ENCODE measurements around the gene TRIM60. TPM values are rescaled to one million over a fixed set of nuclear protein-coding genes. Genes with fewer than 3 reads are reported as not detected.
A peak's percentile ranks its signal among the peaks of the same experiment; 100 is the strongest.
"Not testable (repeated sequence)": the region's sequence is repeated elsewhere in the genome, so short reads cannot be mapped to it uniquely, and the experiment has no call there.

Gene TRIM60
- total RNA-seq, 2 experiments from 2014 or later = not detected

DNA sequence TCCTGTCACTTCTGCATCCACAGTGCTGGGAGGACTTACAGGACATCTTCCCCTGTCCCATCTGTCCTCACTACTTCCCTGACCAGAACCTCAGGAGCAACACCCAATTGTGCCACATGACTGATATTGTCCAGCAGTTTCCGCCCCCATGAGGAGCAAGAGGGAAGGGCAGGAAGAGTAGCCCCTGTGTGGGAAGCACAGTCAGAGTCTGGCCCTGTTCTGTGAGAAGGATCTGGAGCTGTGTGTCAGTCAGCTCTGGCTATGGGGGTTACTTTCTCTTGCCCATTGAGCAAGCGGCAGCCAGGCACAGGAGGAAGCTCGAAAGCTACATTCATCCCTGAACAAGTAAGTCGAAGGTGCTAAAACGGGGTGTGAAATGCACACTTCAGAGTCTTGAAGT, 14.8 kb upstream of the TRIM60 start:
- Histone ChIP-seq H2AFZ (ENCODE audit: low read length) (no peak overlapping the region), H3K9me3 (ENCODE audit: low read length) (no peaks in the 10 kb centered on the region), H3K9me2 (ENCODE audit: insufficient read depth, low read length) (no peaks in the 10 kb centered on the region), H3K36me3 (ENCODE audit: insufficient read depth, low read length) (no peaks in the 10 kb centered on the region), H4K20me1 (ENCODE audit: insufficient read depth, low read length) (no peaks in the 10 kb centered on the region), H3K79me2 (ENCODE audit: insufficient read depth, low read depth, low read length) (no peaks in the 10 kb centered on the region), H3K4me1 (ENCODE audit: insufficient read depth, low read length, poor library complexity, severe bottlenecking) (no peaks in the 10 kb centered on the region), H3K4me2 (ENCODE audit: low read length) (no peak overlapping the region), H3K27ac (ENCODE audit: low read depth, low read length, poor library complexity, severe bottlenecking) (no peak overlapping the region), H3K4me3 (ENCODE audit: low read depth, low read length, poor library complexity, severe bottlenecking) (no peak overlapping the region)
- ChIA-PET CTCF (ENCODE audit: unreplicated experiment) (no interaction called here), POLR2A (no interaction called here)
- intact Hi-C loops (cut with micrococcal nuclease; ENCODE audit: unreplicated experiment) = no loop called here
- BruUV-seq (replicated peaks) = no TSS peak
- no peak for DNase-seq (ENCODE audit: low spot score)
- TF ChIP-seq EZH2phosphoT487 (IDR thresholded peaks at IDR 0.05; ENCODE audit: borderline replicate concordance, low read depth, low read length) = no peak
- TF ChIP-seq, protein P1, sequence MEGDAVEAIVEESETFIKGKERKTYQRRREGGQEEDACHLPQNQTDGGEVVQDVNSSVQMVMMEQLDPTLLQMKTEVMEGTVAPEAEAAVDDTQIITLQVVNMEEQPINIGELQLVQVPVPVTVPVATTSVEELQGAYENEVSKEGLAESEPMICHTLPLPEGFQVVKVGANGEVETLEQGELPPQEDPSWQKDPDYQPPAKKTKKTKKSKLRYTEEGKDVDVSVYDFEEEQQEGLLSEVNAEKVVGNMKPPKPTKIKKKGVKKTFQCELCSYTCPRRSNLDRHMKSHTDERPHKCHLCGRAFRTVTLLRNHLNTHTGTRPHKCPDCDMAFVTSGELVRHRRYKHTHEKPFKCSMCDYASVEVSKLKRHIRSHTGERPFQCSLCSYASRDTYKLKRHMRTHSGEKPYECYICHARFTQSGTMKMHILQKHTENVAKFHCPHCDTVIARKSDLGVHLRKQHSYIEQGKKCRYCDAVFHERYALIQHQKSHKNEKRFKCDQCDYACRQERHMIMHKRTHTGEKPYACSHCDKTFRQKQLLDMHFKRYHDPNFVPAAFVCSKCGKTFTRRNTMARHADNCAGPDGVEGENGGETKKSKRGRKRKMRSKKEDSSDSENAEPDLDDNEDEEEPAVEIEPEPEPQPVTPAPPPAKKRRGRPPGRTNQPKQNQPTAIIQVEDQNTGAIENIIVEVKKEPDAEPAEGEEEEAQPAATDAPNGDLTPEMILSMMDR (conservative IDR thresholded peaks at IDR 0.05; ENCODE audit: low read length) = peak; percentile 33; the same call in 1 of the 2 replicates

DNA sequence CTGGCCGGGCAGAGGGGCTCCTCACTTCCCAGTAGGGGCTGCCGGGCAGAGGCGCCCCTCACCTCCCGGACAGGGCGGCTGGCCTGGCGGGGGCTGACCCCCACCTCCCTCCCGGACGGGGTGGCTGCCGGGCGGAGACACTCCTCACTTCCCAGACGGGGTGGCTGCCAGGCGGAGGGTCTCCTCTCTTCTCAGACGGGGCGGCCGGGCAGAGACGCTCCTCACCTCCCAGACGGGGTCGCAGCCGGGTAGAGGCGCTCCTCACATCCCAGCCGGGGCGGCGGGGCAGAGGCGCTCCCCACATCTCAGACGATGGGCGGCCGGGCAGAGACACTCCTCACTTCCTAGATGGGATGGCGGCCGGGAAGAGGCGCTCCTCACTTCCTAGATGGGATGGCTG, 11.8 kb upstream of the TRIM60 start:
- H4K20me1 ChIP-seq (ENCODE audit: insufficient read depth, low read length); H3K4me3 ChIP-seq (ENCODE audit: low read depth, low read length, poor library complexity, severe bottlenecking); H3K9me3 ChIP-seq (ENCODE audit: low read length); H3K36me3 ChIP-seq (ENCODE audit: insufficient read depth, low read length); BruUV-seq (replicated peaks); H3K4me2 ChIP-seq (ENCODE audit: low read length); H3K4me1 ChIP-seq (ENCODE audit: insufficient read depth, low read length, poor library complexity, severe bottlenecking); CTCF ChIA-PET (ENCODE audit: unreplicated experiment); H2AFZ ChIP-seq (ENCODE audit: low read length); POLR2A ChIA-PET; H3K27ac ChIP-seq (ENCODE audit: low read depth, low read length, poor library complexity, severe bottlenecking); DNase-seq (ENCODE audit: low spot score); H3K79me2 ChIP-seq (ENCODE audit: insufficient read depth, low read depth, low read length); H3K9me2 ChIP-seq (ENCODE audit: insufficient read depth, low read length); intact Hi-C loops (cut with micrococcal nuclease; ENCODE audit: unreplicated experiment): not testable (repeated sequence)

DNA sequence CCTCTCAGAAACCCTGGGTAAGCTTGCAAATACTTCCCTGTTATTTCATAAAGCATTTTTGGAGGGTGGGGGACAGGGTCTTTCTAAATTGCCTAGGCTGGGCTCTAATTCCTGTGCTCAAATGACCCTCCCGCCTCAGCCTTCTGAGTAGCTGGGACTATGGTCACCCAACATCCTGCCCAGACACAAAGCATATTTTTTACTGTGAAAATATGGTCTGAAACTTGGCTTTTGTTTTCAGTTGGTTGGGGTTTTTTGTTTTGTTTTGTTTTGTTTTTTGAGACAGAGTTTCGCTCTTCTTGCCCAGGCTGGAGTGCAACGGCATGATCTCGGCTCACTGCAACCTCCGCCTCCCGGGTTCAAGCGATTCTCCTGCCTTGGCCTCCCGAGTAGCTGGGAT, 6.0 kb upstream of the TRIM60 start:
- DNase-seq (ENCODE audit: low spot score); CTCF ChIA-PET (ENCODE audit: unreplicated experiment); H2AFZ ChIP-seq (ENCODE audit: low read length); H3K4me3 ChIP-seq (ENCODE audit: low read depth, low read length, poor library complexity, severe bottlenecking); intact Hi-C loops (cut with micrococcal nuclease; ENCODE audit: unreplicated experiment); H3K27ac ChIP-seq (ENCODE audit: low read depth, low read length, poor library complexity, severe bottlenecking); H3K4me2 ChIP-seq (ENCODE audit: low read length); H4K20me1 ChIP-seq (ENCODE audit: insufficient read depth, low read length); H3K9me2 ChIP-seq (ENCODE audit: insufficient read depth, low read length); BruUV-seq (replicated peaks); H3K36me3 ChIP-seq (ENCODE audit: insufficient read depth, low read length); H3K79me2 ChIP-seq (ENCODE audit: insufficient read depth, low read depth, low read length); H3K4me1 ChIP-seq (ENCODE audit: insufficient read depth, low read length, poor library complexity, severe bottlenecking); H3K9me3 ChIP-seq (ENCODE audit: low read length); POLR2A ChIA-PET: not testable (repeated sequence)

DNA sequence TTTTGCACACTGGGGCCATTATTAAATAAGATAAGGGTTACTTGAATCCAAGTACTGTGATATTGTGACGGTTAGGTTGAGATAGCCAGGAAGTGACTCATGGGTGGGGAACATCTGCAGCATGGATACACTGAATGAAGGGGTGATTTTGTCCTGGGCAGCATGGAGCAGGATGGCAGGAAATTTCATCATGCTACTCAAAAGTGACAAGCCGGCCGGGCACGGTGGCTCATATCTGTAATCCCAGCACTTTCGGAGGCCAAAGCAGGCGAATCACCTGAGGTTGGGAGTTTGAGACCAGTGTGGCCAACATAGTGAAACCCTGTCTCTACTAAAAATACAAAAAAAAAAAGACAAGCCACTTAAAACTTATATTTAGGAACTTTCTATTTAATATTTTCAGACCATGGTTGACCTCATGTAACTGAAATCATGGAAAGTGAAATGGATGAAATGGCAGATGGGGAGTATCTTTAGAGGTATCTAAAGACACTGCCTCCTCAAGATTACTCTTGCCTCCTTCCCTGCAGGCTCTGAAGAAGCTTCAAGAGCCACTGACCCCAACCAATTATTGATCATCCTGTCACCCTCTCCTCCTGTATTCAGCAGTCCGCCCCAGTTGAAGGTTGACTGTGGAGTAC, 3.9 kb upstream of the TRIM60 start:
- BruUV-seq (replicated peaks) = no TSS peak
- intact Hi-C loops (cut with micrococcal nuclease; ENCODE audit: unreplicated experiment) = no loop called here
- CTCF ChIA-PET (ENCODE audit: unreplicated experiment) = no interaction called here

More for the DNA sequence above, 3.9 kb upstream of the TRIM60 start:
- TF ChIP-seq EZH2phosphoT487 (IDR thresholded peaks at IDR 0.05; ENCODE audit: borderline replicate concordance, low read depth, low read length) = no peak
- TF ChIP-seq, protein P1 (conservative IDR thresholded peaks at IDR 0.05; ENCODE audit: low read length) = no peak
- no peak for DNase-seq (ENCODE audit: low spot score)
- H3K36me3 ChIP-seq (ENCODE audit: insufficient read depth, low read length) = no peaks in the 10 kb centered on the region
- no peaks in the 10 kb centered on the region for H3K4me1 ChIP-seq (ENCODE audit: insufficient read depth, low read length, poor library complexity, severe bottlenecking)
- no peaks in the 10 kb centered on the region for H3K9me2 ChIP-seq (ENCODE audit: insufficient read depth, low read length)
- no peak overlapping the region for H3K27ac ChIP-seq (ENCODE audit: low read depth, low read length, poor library complexity, severe bottlenecking)
- H3K4me3 ChIP-seq (ENCODE audit: low read depth, low read length, poor library complexity, severe bottlenecking) = no peak overlapping the region
- POLR2A ChIA-PET = interaction anchor here (1.5 kb wide), 1 partner anchor 18 kb away, joined by 5 read pairs; no protein-coding TSS in a partner anchor
- H3K79me2 ChIP-seq (ENCODE audit: insufficient read depth, low read depth, low read length) = no peaks in the 10 kb centered on the region
- H3K4me2 ChIP-seq (ENCODE audit: low read length) = no peak overlapping the region
- no peak overlapping the region for H2AFZ ChIP-seq (ENCODE audit: low read length)
- H3K9me3 ChIP-seq (ENCODE audit: low read length) = no peaks in the 10 kb centered on the region
- H4K20me1 ChIP-seq (ENCODE audit: insufficient read depth, low read length) = no peaks in the 10 kb centered on the region

All from OCI-LY7 (cell line).